Measurements from ENCODE around the gene MBD2. TPM values are rescaled to one million over a fixed set of nuclear protein-coding genes. Genes with fewer than 3 reads are reported as not detected.

Gene MBD2, protein sequence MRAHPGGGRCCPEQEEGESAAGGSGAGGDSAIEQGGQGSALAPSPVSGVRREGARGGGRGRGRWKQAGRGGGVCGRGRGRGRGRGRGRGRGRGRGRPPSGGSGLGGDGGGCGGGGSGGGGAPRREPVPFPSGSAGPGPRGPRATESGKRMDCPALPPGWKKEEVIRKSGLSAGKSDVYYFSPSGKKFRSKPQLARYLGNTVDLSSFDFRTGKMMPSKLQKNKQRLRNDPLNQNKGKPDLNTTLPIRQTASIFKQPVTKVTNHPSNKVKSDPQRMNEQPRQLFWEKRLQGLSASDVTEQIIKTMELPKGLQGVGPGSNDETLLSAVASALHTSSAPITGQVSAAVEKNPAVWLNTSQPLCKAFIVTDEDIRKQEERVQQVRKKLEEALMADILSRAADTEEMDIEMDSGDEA
- total RNA-seq: 10 to 100 TPM; 21.9 to 59.0 (median 45.0) TPM
- 10 to 100 TPM; 27.3 to 54.4 TPM for polyA plus RNA-seq
- long read RNA-seq, donor 1, full-length matches to known transcripts: 2 of 2 reads
- long read RNA-seq, donor 1, partial matches to known transcripts: 0 of 2 reads
- long read RNA-seq, donor 1, other reads (novel, unspliced or antisense): 0 of 2 reads
- long read RNA-seq, donor 2, full-length matches to known transcripts: 34 of 44 reads
- long read RNA-seq, donor 2, partial matches to known transcripts: 10 of 44 reads
- long read RNA-seq, donor 2, other reads (novel, unspliced or antisense): 0 of 44 reads
- long read RNA-seq, donor 3, full-length matches to known transcripts: 121 of 129 reads
- long read RNA-seq, donor 3, partial matches to known transcripts: 0 of 129 reads
- long read RNA-seq, donor 3, other reads (novel, unspliced or antisense): 8 of 129 reads

GRCh38 chr18:54224379-54225014, at the start of gene MBD2:
MBD2 (minus strand) TSS chr18:54224669; CDS start chr18:54224559, 110 bp downstream.
- Histone ChIP-seq H3K9me3 (no peaks in the 10 kb centered on the region), H3K27ac (no peak within 1 kb of the TSS), H3K27me3 (no peaks in the 10 kb centered on the region), H3K4me1 (ENCODE audit: insufficient read depth) (peaks cover 5% of the 10 kb centered on the region), H3K36me3 (no peaks in the 10 kb centered on the region), H3K4me3 (peak within 1 kb of the TSS; percentile 66)
- peak; percentile 36 for TF ChIP-seq POLR2A (IDR thresholded peaks at IDR 0.05)
- TF ChIP-seq EP300 (IDR thresholded peaks at IDR 0.05): no peak
- peak; percentile 91 to 96 (median 93) for DNase-seq
- intact Hi-C loops (cut with DNase I): loop anchor here in 3 of 4 donors (5.0 to 10.0 kb wide), 2 partner anchors 43 to 130 kb away; partner anchors contain the start of genes POLI (in 2 of the 3), C18orf54 (in 1 of the 3) and STARD6 (in 1 of the 3)
- WGBS, 3 donors: 0 to 1% (median 1%) methylated on average over 21 to 66 of the region's 66 CpGs

GRCh38 chr18:54269893-54270844, 45.7 kb upstream of the MBD2 start:
- peak in 3 of 5 donors; percentile 28 to 49 (median 33) for DNase-seq
- peaks cover 5% of the 10 kb centered on the region for H3K4me1 ChIP-seq (ENCODE audit: insufficient read depth)
- 7 to 9% (median 8%) methylated on average over 27 of the region's 27 CpGs for WGBS, 3 donors
- H3K27me3 ChIP-seq: no peaks in the 10 kb centered on the region
- peak overlapping the region; percentile 74 to 79 for H3K27ac ChIP-seq
- H3K4me3 ChIP-seq: peak overlapping the region; percentile 78
- TF ChIP-seq, protein P1, sequence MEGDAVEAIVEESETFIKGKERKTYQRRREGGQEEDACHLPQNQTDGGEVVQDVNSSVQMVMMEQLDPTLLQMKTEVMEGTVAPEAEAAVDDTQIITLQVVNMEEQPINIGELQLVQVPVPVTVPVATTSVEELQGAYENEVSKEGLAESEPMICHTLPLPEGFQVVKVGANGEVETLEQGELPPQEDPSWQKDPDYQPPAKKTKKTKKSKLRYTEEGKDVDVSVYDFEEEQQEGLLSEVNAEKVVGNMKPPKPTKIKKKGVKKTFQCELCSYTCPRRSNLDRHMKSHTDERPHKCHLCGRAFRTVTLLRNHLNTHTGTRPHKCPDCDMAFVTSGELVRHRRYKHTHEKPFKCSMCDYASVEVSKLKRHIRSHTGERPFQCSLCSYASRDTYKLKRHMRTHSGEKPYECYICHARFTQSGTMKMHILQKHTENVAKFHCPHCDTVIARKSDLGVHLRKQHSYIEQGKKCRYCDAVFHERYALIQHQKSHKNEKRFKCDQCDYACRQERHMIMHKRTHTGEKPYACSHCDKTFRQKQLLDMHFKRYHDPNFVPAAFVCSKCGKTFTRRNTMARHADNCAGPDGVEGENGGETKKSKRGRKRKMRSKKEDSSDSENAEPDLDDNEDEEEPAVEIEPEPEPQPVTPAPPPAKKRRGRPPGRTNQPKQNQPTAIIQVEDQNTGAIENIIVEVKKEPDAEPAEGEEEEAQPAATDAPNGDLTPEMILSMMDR (IDR thresholded peaks at IDR 0.05): peak; percentile 24 to 44 (median 36)
- TF ChIP-seq EP300 (IDR thresholded peaks at IDR 0.05) (no peak), POLR2A (IDR thresholded peaks at IDR 0.05) (no peak)
- no peaks in the 10 kb centered on the region for H3K9me3 ChIP-seq
- H3K36me3 ChIP-seq: no peaks in the 10 kb centered on the region
- intact Hi-C loops (cut with DNase I): loop anchor here in 2 of 4 donors (5.0 to 10.0 kb wide), 3 partner anchors 43 to 145 kb away; partner anchors contain the start of gene MBD2 (in 1 of the 2)

- no peak for DNase-seq
- H3K27ac ChIP-seq: peak overlapping the region in 1 of 2 donors; percentile 79
- H3K9me3 ChIP-seq: no peaks in the 10 kb centered on the region
- intact Hi-C loops (cut with DNase I): loop anchor here in 2 of 4 donors (5.0 kb wide), 2 partner anchors 41 to 46 kb away; partner anchors contain the start of gene MBD2 (in 1 of the 2)
- H3K4me3 ChIP-seq: peak overlapping the region; percentile 78
- H3K4me1 ChIP-seq (ENCODE audit: insufficient read depth): peaks cover 5% of the 10 kb centered on the region
- H3K36me3 ChIP-seq: no peaks in the 10 kb centered on the region
- TF ChIP-seq EP300 (IDR thresholded peaks at IDR 0.05) (no peak), POLR2A (IDR thresholded peaks at IDR 0.05) (no peak)
- TF ChIP-seq, protein P1 (IDR thresholded peaks at IDR 0.05): no peak
- WGBS, 3 donors: 46 to 49% (median 49%) methylated on average over 6 of the region's 6 CpGs
- H3K27me3 ChIP-seq: no peaks in the 10 kb centered on the region
Measured at GRCh38 chr18:54268751-54269150, 44.3 kb upstream of the MBD2 start.

GRCh38 chr18:54267701-54268100, 43.2 kb upstream of the MBD2 start:
- DNase-seq: peak in 1 of 5 donors; percentile 16
- no peak overlapping the region for H3K4me3 ChIP-seq
- no peaks in the 10 kb centered on the region for H3K36me3 ChIP-seq
- WGBS, 3 donors: 90 to 96% (median 93%) methylated on average over 7 of the region's 7 CpGs
- intact Hi-C loops (cut with DNase I): loop anchor here in 2 of 4 donors (5.0 kb wide), 2 partner anchors 40 to 45 kb away; partner anchors contain the start of gene MBD2 (in 1 of the 2)
- no peak for TF ChIP-seq EP300 (IDR thresholded peaks at IDR 0.05)
- TF ChIP-seq, protein P1 (IDR thresholded peaks at IDR 0.05): no peak
- TF ChIP-seq POLR2A (IDR thresholded peaks at IDR 0.05): no peak
- H3K27ac ChIP-seq: no peak overlapping the region
- peaks cover 5% of the 10 kb centered on the region for H3K4me1 ChIP-seq (ENCODE audit: insufficient read depth)
- H3K9me3 ChIP-seq: no peaks in the 10 kb centered on the region
- no peaks in the 10 kb centered on the region for H3K27me3 ChIP-seq
